ACHN (cell line): ENCODE data around the gene ZBED2.
"Not testable (repeated sequence)": the region's sequence is repeated elsewhere in the genome, so short reads cannot be mapped to it uniquely, and the experiment has no call there.

ENCODE experiments used
- DNase-seq: peaks from one replicate; pipeline ENCODE4 v3.0.0-alpha.2; 2015
- in situ Hi-C: cut with HindIII; loops from 2 replicates; pipeline ENCODE4 v1.10.0; 2017; ENCODE audit warnings: low sequenced_read_pairs, low pct_ligation_motif_present, low pct_unique_long_range_greater_than_20kb

Gene ZBED2

GRCh38 chr3:111582120-111582474 is 13.0 kb downstream of the ZBED2 start:
- peak; percentile 84 for DNase-seq
- in situ Hi-C loops, result no loop called here

GRCh38 chr3:111581403-111582119 is 13.6 kb downstream of the ZBED2 start:
- no peak for DNase-seq

GRCh38 chr3:111579495-111579894 is 15.7 kb downstream of the ZBED2 start:
- in situ Hi-C loops, result no loop called here

More at GRCh38 chr3:111581403-111582119, 13.6 kb downstream of the ZBED2 start:
- in situ Hi-C loops, result no loop called here

GRCh38 chr3:111578867-111579266 is 16.3 kb downstream of the ZBED2 start:
- no peak for DNase-seq
- in situ Hi-C loops, result no loop called here

More at GRCh38 chr3:111579495-111579894, 15.7 kb downstream of the ZBED2 start:
- DNase-seq, result no peak

- in situ Hi-C loops, result no loop called here
- DNase-seq, result peak; percentile 83
Measured at GRCh38 chr3:111577798-111578685, 17.1 kb downstream of the ZBED2 start.

- no peak for DNase-seq
- in situ Hi-C loops, result no loop called here
Measured at GRCh38 chr3:111577113-111577512, 18.0 kb downstream of the ZBED2 start.

- in situ Hi-C loops, result no loop called here
Measured at GRCh38 chr3:111571907-111572460, 23.2 kb downstream of the ZBED2 start.

GRCh38 chr3:111571282-111571681 is 23.9 kb downstream of the ZBED2 start:
- in situ Hi-C loops, result no loop called here
- DNase-seq, result no peak

More at GRCh38 chr3:111571907-111572460, 23.2 kb downstream of the ZBED2 start:
- DNase-seq, result no peak

- DNase-seq, result no peak
- in situ Hi-C loops, result no loop called here
Measured at GRCh38 chr3:111570404-111571030, 24.6 kb downstream of the ZBED2 start.

GRCh38 chr3:111568911-111569310 is 26.2 kb downstream of the ZBED2 start:
- in situ Hi-C loops, result no loop called here
- no peak for DNase-seq

GRCh38 chr3:111568355-111568754 is 26.8 kb downstream of the ZBED2 start:
- DNase-seq, result no peak
- in situ Hi-C loops, result no loop called here

- in situ Hi-C loops, result no loop called here
- DNase-seq, result no peak
Measured at GRCh38 chr3:111566844-111567243, 28.3 kb downstream of the ZBED2 start.

- in situ Hi-C loops, DNase-seq: not testable (repeated sequence)
Measured at GRCh38 chr3:111561902-111562301, 33.2 kb downstream of the ZBED2 start.

- no peak for DNase-seq
- in situ Hi-C loops, result no loop called here
Measured at GRCh38 chr3:111548756-111549155, 46.4 kb downstream of the ZBED2 start.

GRCh38 chr3:111548092-111548491 is 47.1 kb downstream of the ZBED2 start:
- no peak for DNase-seq
- in situ Hi-C loops, result no loop called here

GRCh38 chr3:111547631-111548030 is 47.5 kb downstream of the ZBED2 start:
- DNase-seq, result no peak
- in situ Hi-C loops, result no loop called here

- DNase-seq, result no peak
- in situ Hi-C loops, result no loop called here
Measured at GRCh38 chr3:111545349-111545748, 49.8 kb downstream of the ZBED2 start.
